H1 (cell line): ENCODE measurements around the gene CIRBP. TPM values are rescaled to one million over a fixed set of nuclear protein-coding genes. Genes with fewer than 3 reads are reported as not detected.

Experiments used
- BACH1 ChIP-seq: IDR thresholded peaks from 2 replicates; pipeline ENCODE4 v1.6.1; 2012; ENCODE audit warnings: low read length, improper control_type of control experiment
- JUND ChIP-seq: IDR thresholded peaks from 2 replicates; pipeline ENCODE4 v1.6.1; 2011; ENCODE audit warnings: mild to moderate bottlenecking, improper control_type of control experiment, low read length
- POLR2AphosphoS5 ChIP-seq: IDR thresholded peaks from 2 replicates; pipeline ENCODE4 v1.6.1; 2011; ENCODE audit warnings: low read depth, low read length
- POU5F1 ChIP-seq: IDR thresholded peaks from 2 replicates; pipeline ENCODE4 v1.6.1; 2011; ENCODE audit warnings: low read depth, mild to moderate bottlenecking, low read length, moderate library complexity
- RBBP5 ChIP-seq: IDR thresholded peaks from 2 replicates; pipeline ENCODE4 v1.7.1; 2012; ENCODE audit warnings: low read depth, mild to moderate bottlenecking, inconsistent platforms, low read length, moderate library complexity, borderline replicate concordance
- SP4 ChIP-seq: IDR thresholded peaks from 2 replicates; pipeline ENCODE4 v1.6.1; 2012; ENCODE audit warnings: low read length, inconsistent platforms
- polyA plus RNA-seq, 7 experiments: library from polyadenylated mRNA; depleted of rRNA in 3 of 7; stranded (reverse) in 5 of 7; unstranded in 2 of 7; fragments of >200 nt in 5 of 7; fragments of 200-250 nt in 2 of 7; gene quantifications; 1 replicate in 5 of 7; 2 replicates in 1 of 7; 4 replicates in 1 of 7; pipeline versions ENCODE4 v1.2.1 to v1.2.3, GENCODE V29; 2011 to 2013; ENCODE audit warnings: missing spikeins in 2 of 7, mixed read lengths in 2 of 7
- total RNA-seq: library from RNA; stranded (reverse); fragmentation: NEBNext Ultra II Directional; extraction: Animal tissue kit (Norgen Biotek cat#: 25700); gene quantifications from 2 replicates; pipeline ENCODE4 v1.2.1, GENCODE V29; 2021

The CIRBP gene
- total and polyA plus RNA-seq, 2 of the 8 experiments (the other 6 are each of a cell fraction or from before 2014, with no cell fraction given) = 175 to 199 TPM

- TF ChIP-seq JUND = no peak
- TF ChIP-seq SP4 = no peak
- TF ChIP-seq POU5F1 = no peak
- no peak for TF ChIP-seq RBBP5
- no peak for TF ChIP-seq BACH1
- no peak for TF ChIP-seq POLR2AphosphoS5
- TF ChIP-seq, all 59 proteins: peak for 0
Measured at GRCh38 chr19:1226227-1226518, 43.0 kb upstream of the CIRBP start (continued).
